ENCODE measurements around the gene RAVER2. TPM values are rescaled to one million over a fixed set of nuclear protein-coding genes. Genes with fewer than 3 reads are reported as not detected.
A peak's percentile ranks its signal among the peaks of the same experiment; 100 is the strongest.

Gene RAVER2
- polyA plus RNA-seq, 3 donors, result 0.38 to 1.3 (median 0.69) TPM

DNA sequence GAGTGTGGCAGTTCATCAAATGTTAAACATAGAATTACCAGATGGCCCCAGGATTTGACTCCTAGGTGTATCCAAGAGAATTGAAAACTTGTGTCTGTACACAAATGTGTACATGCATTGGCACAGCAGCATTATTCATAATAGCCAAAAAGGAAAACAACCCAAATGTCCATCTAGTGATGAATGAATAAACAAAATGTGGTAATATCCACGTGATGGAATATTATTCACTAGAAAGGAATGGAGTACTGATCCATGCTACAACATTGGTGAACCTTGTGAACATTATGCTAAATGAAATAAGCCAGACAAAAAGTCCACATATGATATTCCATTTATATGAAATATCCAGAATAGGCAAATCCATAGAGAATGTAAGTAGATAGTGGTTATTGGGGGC, 77.7 kb downstream of the RAVER2 start:
- intact Hi-C loops (cut with micrococcal nuclease), result loop anchor here (2.0 to 5.0 kb wide), 2 partner anchors 550 to 554 kb away; no protein-coding TSS in a partner anchor
- Histone ChIP-seq H3K9me3 (replicated peaks in 1 of 2; ENCODE audit: control insufficient read depth in 1 of 2, insufficient read depth in 1 of 2, low read length in 2 of 2) (no peaks in the 10 kb centered on the region), H3K4me1 (ENCODE audit: control insufficient read depth in 1 of 2, insufficient read depth in 2 of 2, low read length in 2 of 2) (no peaks in the 10 kb centered on the region), H3K4me3 (replicated peaks in 1 of 3; ENCODE audit: low read depth in 2 of 3, low read length in 3 of 3) (no peak overlapping the region), H3K27me3 (ENCODE audit: control insufficient read depth in 2 of 2, insufficient read depth in 2 of 2, low read length in 2 of 2) (no peaks in the 10 kb centered on the region), H3K79me2 (ENCODE audit: insufficient read depth, low read length) (no peaks in the 10 kb centered on the region), H3K9ac (ENCODE audit: insufficient read depth, low read length, poor library complexity, severe bottlenecking) (no peak overlapping the region), H3K27ac (ENCODE audit: low read depth in 1 of 2, low read length in 2 of 2) (no peak overlapping the region), H4K20me1 (ENCODE audit: insufficient read depth, low read length) (no peaks in the 10 kb centered on the region), H2AFZ (ENCODE audit: insufficient read depth, low read depth, low read length, poor library complexity, severe bottlenecking) (no peak overlapping the region), H3K36me3 (replicated peaks in 1 of 2; ENCODE audit: control insufficient read depth in 1 of 2, insufficient read depth in 2 of 2, low read length in 2 of 2) (no peaks in the 10 kb centered on the region), H3K4me2 (replicated peaks; ENCODE audit: extremely low read depth, low read length, poor library complexity, severe bottlenecking) (no peak overlapping the region)
- no peak for TF ChIP-seq CTCF (IDR thresholded peaks at IDR 0.05)
- no CpG with 5 or more reads among the region's 1 CpG for WGBS (ENCODE audit: insufficient coverage)
- Mint-ChIP-seq H3K36me3 (peaks cover 0 to under 1% of the 10 kb centered on the region in 2 donors), H3K4me1 (peaks cover 2% of the 10 kb centered on the region), H3K9me3 (no peaks in the 10 kb centered on the region), H3K27me3 (ENCODE audit: low read depth in 3 of 3) (no peaks in the 10 kb centered on the region), H3K4me3 (no peak overlapping the region), H3K27ac (no peak overlapping the region)
- DNase-seq, result no peak

- no peak overlapping the region for H3K27ac ChIP-seq (ENCODE audit: low read depth in 1 of 2, low read length in 2 of 2)
- H3K36me3 ChIP-seq (replicated peaks in 1 of 2; ENCODE audit: control insufficient read depth in 1 of 2, insufficient read depth in 2 of 2, low read length in 2 of 2), result no peaks in the 10 kb centered on the region
- peaks cover 3% of the 10 kb centered on the region in 2 donors for H3K4me1 ChIP-seq (ENCODE audit: control insufficient read depth in 1 of 2, insufficient read depth in 2 of 2, low read length in 2 of 2)
- H3K4me3 Mint-ChIP-seq, result peak overlapping the region in 1 of 2 donors; percentile 69
- H3K27me3 ChIP-seq (ENCODE audit: control insufficient read depth in 2 of 2, insufficient read depth in 2 of 2, low read length in 2 of 2), result no peaks in the 10 kb centered on the region
- DNase-seq, result peak; percentile 29 to 63 (median 63)
- H3K27ac Mint-ChIP-seq, result no peak overlapping the region
- 94% methylated on average over 3 of the region's 11 CpGs for WGBS (ENCODE audit: insufficient coverage)
- no peaks in the 10 kb centered on the region for H3K36me3 Mint-ChIP-seq
- no peaks in the 10 kb centered on the region for H4K20me1 ChIP-seq (ENCODE audit: insufficient read depth, low read length)
- H3K4me3 ChIP-seq (replicated peaks in 1 of 3; ENCODE audit: low read depth in 2 of 3, low read length in 3 of 3), result no peak overlapping the region
- peaks cover 4% of the 10 kb centered on the region for H3K4me1 Mint-ChIP-seq
- H2AFZ ChIP-seq (ENCODE audit: insufficient read depth, low read depth, low read length, poor library complexity, severe bottlenecking), result no peak overlapping the region
- no peaks in the 10 kb centered on the region for H3K9me3 ChIP-seq (replicated peaks in 1 of 2; ENCODE audit: control insufficient read depth in 1 of 2, insufficient read depth in 1 of 2, low read length in 2 of 2)
- no peaks in the 10 kb centered on the region for H3K9me3 Mint-ChIP-seq
- intact Hi-C loops (cut with micrococcal nuclease), result loop anchor here (2.0 to 5.0 kb wide), 2 partner anchors 552 to 555 kb away; no protein-coding TSS in a partner anchor
- H3K9ac ChIP-seq (ENCODE audit: insufficient read depth, low read length, poor library complexity, severe bottlenecking), result no peak overlapping the region
- peak; percentile 82 for TF ChIP-seq CTCF (IDR thresholded peaks at IDR 0.05)
- no peaks in the 10 kb centered on the region for H3K27me3 Mint-ChIP-seq (ENCODE audit: low read depth in 3 of 3)
- H3K79me2 ChIP-seq (ENCODE audit: insufficient read depth, low read length), result no peaks in the 10 kb centered on the region
- H3K4me2 ChIP-seq (replicated peaks; ENCODE audit: extremely low read depth, low read length, poor library complexity, severe bottlenecking), result peak overlapping the region; percentile 56
Observed at GRCh38 chr1:64823691-64824476, 79.0 kb downstream of the RAVER2 start.

All from CD14-positive monocyte (primary cell).